HCT116 (cell line): ENCODE measurements around the gene HLA-F. TPM values are rescaled to one million over a fixed set of nuclear protein-coding genes. Genes with fewer than 3 reads are reported as not detected.

Experiments used
- ATAC-seq: fragments of 200-7000 bp; cut with Tn5 transposase; 2 replicates; pipeline ENCODE4 v1.9.1; 2020; ENCODE audit warnings: mild to moderate bottlenecking, moderate library complexity
- BruUV-seq: library from RNA; stranded (reverse); fragments of 400-500 nt; replicated peaks from 2 replicates; lab custom pipeline; 2021; lab: Mats Ljungman, UMichigan
- CTCF ChIA-PET: fragments of 300-600 bp; sonication (Branson Sonifier 250); formaldehyde crosslinking; loops from one replicate; lab custom pipeline; 2021; ENCODE audit warnings: antibody characterized with exemption; lab: Charles Lee
- POLR2A ChIA-PET: fragments of 300-600, 350-600 bp; sonication (Branson Sonifier 250); formaldehyde crosslinking; loops from one replicate; lab custom pipeline; 2021; ENCODE audit warnings: antibody characterized with exemption; lab: Charles Lee
- RAD21 ChIA-PET, 2 experiments: fragments of 300-600 bp; sonication (Branson Sonifier 250); formaldehyde crosslinking; loops; one replicate each; lab custom pipeline; 2023; ENCODE audit warnings: low total read pairs in 2 of 2; ENCODE audit not compliant: uncharacterized antibody in 2 of 2, unreplicated experiment in 2 of 2, low non-redundant PET in 1 of 2; lab: Charles Lee
- DNase-seq: peaks from one replicate; pipeline ENCODE4 v3.0.0-alpha.2; 2010; ENCODE audit warnings: low read depth, low spot score
- H2AFZ ChIP-seq: fragments of 200-600 bp; shearing (Covaris generic), sonication (generic); 2 replicates; pipeline ENCODE4 v1.6.1; 2017; ENCODE audit warnings: low read depth, mixed run types, mixed read lengths, antibody characterized with exemption, low read length; ENCODE audit not compliant: poor library complexity, severe bottlenecking
- H3K27ac ChIP-seq: 2 replicates; pipeline ENCODE4 v1.5.1; 2012; ENCODE audit warnings: low read depth, low read length
- H3K27me3 ChIP-seq: fragments of 200-600 bp; sonication (generic); 2 replicates; pipeline ENCODE4 v1.6.1; 2016; ENCODE audit warnings: mixed run types, low read length, mixed read lengths; ENCODE audit not compliant: insufficient read depth
- H3K36me3 ChIP-seq, 2 experiments: fragments of 200-500 bp in 1 of 2; fragments of 200-600 bp in 1 of 2; sonication (Bioruptor generic) in 1 of 2; sonication (generic) in 1 of 2; 2 replicates each; pipeline versions ENCODE4 v1.5.1 to v1.6.1; 2014 to 2016; ENCODE audit warnings: low read length in 2 of 2, inconsistent platforms in 1 of 2, mixed read lengths in 1 of 2, mixed run types in 1 of 2; ENCODE audit not compliant: insufficient read depth in 2 of 2, control insufficient read depth in 1 of 2
- H3K4me1 ChIP-seq, 2 experiments: fragments of 200-600 bp in 1 of 2; sonication (generic) in 1 of 2; 2 replicates each; pipeline versions ENCODE4 v1.5.1 to v1.6.1; 2012 to 2017; ENCODE audit warnings: low read length in 2 of 2, inconsistent platforms in 1 of 2, mild to moderate bottlenecking in 1 of 2, mixed read lengths in 1 of 2, mixed run types in 1 of 2, moderate library complexity in 1 of 2; ENCODE audit not compliant: insufficient read depth in 2 of 2, control insufficient read depth in 1 of 2
- H3K4me2 ChIP-seq: fragments of 200-600 bp; sonication (generic); 2 replicates; pipeline ENCODE4 v1.6.1; 2017; ENCODE audit warnings: mixed run types, low read length, mixed read lengths
- H3K4me3 ChIP-seq, 2 experiments: fragments of 200-600 bp in 1 of 2; sonication (generic) in 1 of 2; replicated peaks in 1 of 2; 2 replicates each; pipeline ENCODE4 v1.5.1; 2011 to 2016; ENCODE audit warnings: low read length in 2 of 2, control low read depth in 1 of 2, low read depth in 1 of 2, mild to moderate bottlenecking in 1 of 2, mixed read lengths in 1 of 2, mixed run types in 1 of 2
- H3K79me2 ChIP-seq: fragments of 200-600 bp; sonication (generic); 2 replicates; pipeline ENCODE4 v1.6.1; 2017; ENCODE audit warnings: mild to moderate bottlenecking, mixed run types, low read length, moderate library complexity, mixed read lengths; ENCODE audit not compliant: insufficient read depth
- H3K9ac ChIP-seq: fragments of 200-600 bp; sonication (generic); 2 replicates; pipeline ENCODE4 v1.6.1; 2016; ENCODE audit warnings: low read length, mixed read lengths
- H3K9me2 ChIP-seq: fragments of 200-600 bp; sonication (generic), shearing (Covaris generic); 2 replicates; pipeline ENCODE4 v1.6.1; 2017; ENCODE audit warnings: mixed run types, mild to moderate bottlenecking, moderate library complexity; ENCODE audit not compliant: insufficient read depth
- H3K9me3 ChIP-seq, 2 experiments: fragments of 200-500 bp in 1 of 2; fragments of 200-600 bp in 1 of 2; sonication (Bioruptor generic) in 1 of 2; sonication (generic) in 1 of 2; 2 replicates each; pipeline ENCODE4 v1.6.1; 2014 to 2017; ENCODE audit warnings: low read length in 2 of 2, mixed read lengths in 2 of 2, inconsistent platforms in 1 of 2, low read depth in 1 of 2, mild to moderate bottlenecking in 1 of 2, mixed run types in 1 of 2, moderate library complexity in 1 of 2; ENCODE audit not compliant: control insufficient read depth in 1 of 2, insufficient read depth in 1 of 2
- H4K20me1 ChIP-seq: fragments of 200-600 bp; sonication (generic), shearing (Covaris generic); 2 replicates; pipeline ENCODE4 v1.6.1; 2017; ENCODE audit warnings: mixed run types, mild to moderate bottlenecking, moderate library complexity; ENCODE audit not compliant: insufficient read depth
- REST ChIP-seq: IDR thresholded peaks from 2 replicates; pipeline ENCODE4 v1.6.1; 2012; ENCODE audit warnings: low read depth
- SIN3A ChIP-seq: IDR thresholded peaks from 2 replicates; pipeline ENCODE4 v1.6.1; 2012; ENCODE audit warnings: low read depth
- SRF ChIP-seq: IDR thresholded peaks from 2 replicates; pipeline ENCODE4 v1.6.1; 2012; ENCODE audit warnings: low read depth
- TCF7L2 ChIP-seq: IDR thresholded peaks from 2 replicates; pipeline ENCODE4 v1.7.0; 2011; ENCODE audit warnings: borderline replicate concordance, inconsistent platforms; ENCODE audit not compliant: insufficient read depth, insufficient read length; ENCODE audit errors: extremely low read depth
- ZNF274 ChIP-seq: fragments of 200-500 bp; sonication (Bioruptor generic); IDR thresholded peaks from 2 replicates; pipeline ENCODE4 v1.6.1; 2014; ENCODE audit warnings: mild to moderate bottlenecking, low read depth, low read length, inconsistent platforms
- intact Hi-C: fragments of 100-400 bp; cut with micrococcal nuclease; formaldehyde crosslinking; loops from 2 replicates; pipeline ENCODE4 v1.10.0; 2022
- total RNA-seq: library from RNA; stranded (reverse); gene quantifications from one replicate; pipeline ENCODE4 v1.2.1, GENCODE V29; 2021; ENCODE audit not compliant: unreplicated experiment

Gene HLA-F
- total RNA-seq, 1 experiment from 2014 or later: 24.6 TPM

- intact Hi-C loops: no loop called here
- Histone ChIP-seq H4K20me1 (no peaks in the 10 kb centered on the region), H2AFZ (no peak overlapping the region), H3K9ac (no peak overlapping the region), H3K4me3 (no peak overlapping the region), H3K9me3 (no peaks in the 10 kb centered on the region), H3K36me3 (no peaks in the 10 kb centered on the region), H3K79me2 (no peaks in the 10 kb centered on the region), H3K27me3 (no peaks in the 10 kb centered on the region), H3K27ac (no peak overlapping the region), H3K4me2 (no peak overlapping the region), H3K9me2 (no peaks in the 10 kb centered on the region), H3K4me1 (peaks cover 4 to 31% of the 10 kb centered on the region in 2 experiments; a peak in 3 of 4 replicates)
- no peak for ATAC-seq
- BruUV-seq: no TSS peak
- TF ChIP-seq SRF (no peak), ZNF274 (no peak), REST (no peak), TCF7L2 (no peak), SIN3A (no peak)
- DNase-seq: no peak
- ChIA-PET POLR2A (interaction anchor here (3.4 kb wide), 1 partner anchor 9 kb away, joined by 12 read pairs; no protein-coding TSS in a partner anchor), CTCF (interaction anchor here (3.5 kb wide), 1 partner anchor 9 kb away, joined by 8 read pairs; no protein-coding TSS in a partner anchor), RAD21 (no interaction called here)
Observed at GRCh38 chr6:29757701-29758293, 34.6 kb downstream of the HLA-F start.
